Heart left ventricle (tissue), 13 donors: ENCODE data around the gene CTCFL.

Experiments used
- POLR2A ChIP-seq, 2 donors: fragments of 450-650 bp; IDR thresholded peaks; one replicate each; pipeline ENCODE4 v1.6.1; 2017; ENCODE audit warnings: antibody characterized with exemption in 2 of 2, mild to moderate bottlenecking in 2 of 2, moderate library complexity in 2 of 2
- TF ChIP-seq, protein P1 (sequence below), 12 donors: fragments of 200-600 bp; sonication (generic) in 4 of 12; IDR thresholded peaks; one replicate each; pipeline versions ENCODE4 v1.5.0 to v1.8.0; 2018 to 2022; ENCODE audit warnings: antibody characterized with exemption in 12 of 12, mild to moderate bottlenecking in 5 of 12
- donor health status: ischemic (EF 13 %, LVEDD 7.1; RV severe dilation, severe dysfunction).
- donor health status: DM: no; HTN: yes; CAD: no.
- donor health status: DM: no; HTN: no; CAD: no.
- donor health status: ischemic (EF 25% LVEDD 6.9; RV normal size, moderate dysfunction).
- donor health status: ischemic (EF 25% LVEDD 5.7; RV mildly dilated, moderate dysfunction).
- donor health status: ischemic (EF 35%, LVEDD 5.7; RV mildly dilated, moderate dysfunction).
- donor health status: nonischemic (EF 11% LVEDD 7.7; RV severe dilation, severe dysfunction).
- donor health status: DM: yes; HTN: yes; CAD: no.
- donor health status: PGD.
- donor health status: ischemic (EF 29% LVEDD 5.4; RV normal size, mild dysfunction).
- donor health status: nonischemic (EF 23%, LVEDD 6.1; RV moderate dilation, normal function).

DNA sequence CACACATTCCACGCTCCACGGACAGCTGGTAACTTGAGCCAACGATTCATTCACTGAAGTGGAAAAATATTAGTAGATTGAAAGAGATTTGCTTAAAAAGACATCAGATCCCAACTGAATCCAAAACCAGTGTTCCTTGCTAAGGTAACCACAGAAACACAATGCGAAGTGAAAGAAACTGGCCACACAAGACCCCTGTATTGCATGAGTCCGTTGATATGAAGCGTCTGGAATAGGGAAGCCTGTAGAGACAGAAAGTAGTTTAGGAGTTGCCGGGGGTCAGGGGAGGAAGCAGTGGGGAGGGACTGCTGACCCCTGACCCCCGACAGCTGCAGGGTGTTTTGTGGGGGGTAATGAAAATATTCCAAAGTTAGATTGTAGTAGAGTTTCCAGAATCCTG lies 46.0 kb upstream of the CTCFL start:
- TF ChIP-seq, protein P1, sequence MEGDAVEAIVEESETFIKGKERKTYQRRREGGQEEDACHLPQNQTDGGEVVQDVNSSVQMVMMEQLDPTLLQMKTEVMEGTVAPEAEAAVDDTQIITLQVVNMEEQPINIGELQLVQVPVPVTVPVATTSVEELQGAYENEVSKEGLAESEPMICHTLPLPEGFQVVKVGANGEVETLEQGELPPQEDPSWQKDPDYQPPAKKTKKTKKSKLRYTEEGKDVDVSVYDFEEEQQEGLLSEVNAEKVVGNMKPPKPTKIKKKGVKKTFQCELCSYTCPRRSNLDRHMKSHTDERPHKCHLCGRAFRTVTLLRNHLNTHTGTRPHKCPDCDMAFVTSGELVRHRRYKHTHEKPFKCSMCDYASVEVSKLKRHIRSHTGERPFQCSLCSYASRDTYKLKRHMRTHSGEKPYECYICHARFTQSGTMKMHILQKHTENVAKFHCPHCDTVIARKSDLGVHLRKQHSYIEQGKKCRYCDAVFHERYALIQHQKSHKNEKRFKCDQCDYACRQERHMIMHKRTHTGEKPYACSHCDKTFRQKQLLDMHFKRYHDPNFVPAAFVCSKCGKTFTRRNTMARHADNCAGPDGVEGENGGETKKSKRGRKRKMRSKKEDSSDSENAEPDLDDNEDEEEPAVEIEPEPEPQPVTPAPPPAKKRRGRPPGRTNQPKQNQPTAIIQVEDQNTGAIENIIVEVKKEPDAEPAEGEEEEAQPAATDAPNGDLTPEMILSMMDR (IDR thresholded peaks at IDR 0.05): no peak
- TF ChIP-seq POLR2A (IDR thresholded peaks at IDR 0.05): no peak
